HG02759 (cell line): ENCODE results near the gene CD37.
A peak's percentile ranks its signal among the peaks of the same experiment; 100 is the strongest.
"Not testable (repeated sequence)": the region's sequence is repeated elsewhere in the genome, so short reads cannot be mapped to it uniquely, and the experiment has no call there.

ENCODE experiments used
- ATAC-seq: cut with Tn5 transposase; IDR thresholded peaks from one replicate; pipeline ENCODE4 v1.9.1; 2021; ENCODE audit warnings: mild to moderate bottlenecking, moderate library complexity; ENCODE audit not compliant: unreplicated experiment

CD37 gene

GRCh38 chr19:49328741-49329140 lies 6.5 kb upstream of the CD37 start:
- no peak for ATAC-seq

GRCh38 chr19:49331187-49331586 lies 4.0 kb upstream of the CD37 start:
- not testable (repeated sequence) for ATAC-seq

- no peak for ATAC-seq
Measured at GRCh38 chr19:49331616-49332055, 3.6 kb upstream of the CD37 start.

- ATAC-seq, result not testable (repeated sequence)
Measured at GRCh38 chr19:49332691-49333417, 2.4 kb upstream of the CD37 start.

GRCh38 chr19:49333418-49333805 lies 1.8 kb upstream of the CD37 start:
- no peak for ATAC-seq

GRCh38 chr19:49333811-49334288 lies 1.4 kb upstream of the CD37 start:
- ATAC-seq, result peak; percentile 62

GRCh38 chr19:49335784-49336481 lies 727 bp downstream of the CD37 start:
- no peak for ATAC-seq

GRCh38 chr19:49336482-49337266 lies 1.5 kb downstream of the CD37 start:
- no peak for ATAC-seq

- ATAC-seq, result no peak
Measured at GRCh38 chr19:49337267-49338022, 2.2 kb downstream of the CD37 start.

GRCh38 chr19:49338023-49338677 lies 2.9 kb downstream of the CD37 start:
- ATAC-seq, result no peak

GRCh38 chr19:49338691-49339300 lies 3.6 kb downstream of the CD37 start:
- no peak for ATAC-seq

GRCh38 chr19:49339301-49340068 lies 4.3 kb downstream of the CD37 start:
- ATAC-seq, result no peak

- peak; percentile 74 for ATAC-seq
Measured at GRCh38 chr19:49340069-49340864, 5.1 kb downstream of the CD37 start.

GRCh38 chr19:49340865-49341718 lies 5.9 kb downstream of the CD37 start:
- ATAC-seq, result no peak

- no peak for ATAC-seq
Measured at GRCh38 chr19:49342291-49342721, 7.1 kb downstream of the CD37 start.

- ATAC-seq, result no peak
Measured at GRCh38 chr19:49343123-49343522, 7.9 kb downstream of the CD37 start.
